Measurements from ENCODE around the gene CLCN4. TPM values are rescaled to one million over a fixed set of nuclear protein-coding genes. Genes with fewer than 3 reads are reported as not detected.

Gene CLCN4
- total RNA-seq, 2 donors from 2014 or later, result 0.33 to 1.6 TPM

- no peaks in the 10 kb centered on the region for H3K36me3 ChIP-seq (replicated peaks in 1 of 2; ENCODE audit: insufficient read depth in 1 of 2, low read depth in 2 of 2)
- H3K4me3 ChIP-seq, result no peak overlapping the region
- no peaks in the 10 kb centered on the region for H3K27me3 ChIP-seq
- no peak for ATAC-seq
- no peaks in the 10 kb centered on the region for H3K4me1 ChIP-seq
- DNase-seq, result no peak
- intact Hi-C loops (cut with DNase I), result no loop called here
- 63 to 90% methylated on average over 3 to 5 of the region's 5 CpGs for WGBS, 2 donors
- no peak overlapping the region for H3K27ac ChIP-seq
- no peaks in the 10 kb centered on the region for H3K9me3 ChIP-seq
- no peak for TF ChIP-seq CTCF (IDR thresholded peaks at IDR 0.05)
- TF ChIP-seq POLR2A (IDR thresholded peaks at IDR 0.05), result no peak
Observed at GRCh38 chrX:10242026-10242425, 85.3 kb downstream of the CLCN4 start.

- Histone ChIP-seq H3K9me3 (no peaks in the 10 kb centered on the region), H3K27ac (no peak overlapping the region), H3K4me3 (no peak overlapping the region), H3K36me3 (replicated peaks in 1 of 2; ENCODE audit: insufficient read depth in 1 of 2, low read depth in 2 of 2) (no peaks in the 10 kb centered on the region), H3K4me1 (no peaks in the 10 kb centered on the region), H3K27me3 (no peaks in the 10 kb centered on the region)
- 58 to 67% methylated on average over 4 of the region's 4 CpGs for WGBS, 2 donors
- no peak for ATAC-seq
- intact Hi-C loops (cut with DNase I), result no loop called here
- no peak for DNase-seq
- no peak for TF ChIP-seq POLR2A (IDR thresholded peaks at IDR 0.05)
- TF ChIP-seq CTCF (IDR thresholded peaks at IDR 0.05), result no peak
Observed at GRCh38 chrX:10243106-10243505, 86.3 kb downstream of the CLCN4 start.

- 45 to 70% methylated on average over 6 to 9 of the region's 9 CpGs for WGBS, 2 donors
- no peaks in the 10 kb centered on the region for H3K9me3 ChIP-seq
- no peak for DNase-seq
- ATAC-seq, result no peak
- no peak overlapping the region for H3K27ac ChIP-seq
- H3K4me1 ChIP-seq, result no peaks in the 10 kb centered on the region
- intact Hi-C loops (cut with DNase I), result no loop called here
- H3K4me3 ChIP-seq, result no peak overlapping the region
- TF ChIP-seq POLR2A (IDR thresholded peaks at IDR 0.05) (no peak), CTCF (IDR thresholded peaks at IDR 0.05) (no peak)
- no peaks in the 10 kb centered on the region for H3K36me3 ChIP-seq (replicated peaks in 1 of 2; ENCODE audit: insufficient read depth in 1 of 2, low read depth in 2 of 2)
- H3K27me3 ChIP-seq, result no peaks in the 10 kb centered on the region
Observed at GRCh38 chrX:10244915-10245622, 88.3 kb downstream of the CLCN4 start.

- DNase-seq, result no peak
- Histone ChIP-seq H3K4me1 (no peaks in the 10 kb centered on the region), H3K27me3 (no peaks in the 10 kb centered on the region), H3K27ac (no peak overlapping the region), H3K36me3 (replicated peaks in 1 of 2; ENCODE audit: insufficient read depth in 1 of 2, low read depth in 2 of 2) (no peaks in the 10 kb centered on the region), H3K9me3 (no peaks in the 10 kb centered on the region), H3K4me3 (no peak overlapping the region)
- intact Hi-C loops (cut with DNase I), result no loop called here
- ATAC-seq, result no peak
- 81 to 82% methylated on average over 4 of the region's 4 CpGs for WGBS, 2 donors
- no peak for TF ChIP-seq POLR2A (IDR thresholded peaks at IDR 0.05)
- no peak for TF ChIP-seq CTCF (IDR thresholded peaks at IDR 0.05)
Observed at GRCh38 chrX:10245886-10246285, 89.1 kb downstream of the CLCN4 start.

GRCh38 chrX:10246297-10246696 is 89.5 kb downstream of the CLCN4 start:
- WGBS, 2 donors, result 50 to 72% methylated on average over 4 of the region's 4 CpGs
- Histone ChIP-seq H3K4me1 (no peaks in the 10 kb centered on the region), H3K36me3 (replicated peaks in 1 of 2; ENCODE audit: insufficient read depth in 1 of 2, low read depth in 2 of 2) (no peaks in the 10 kb centered on the region), H3K4me3 (no peak overlapping the region), H3K9me3 (no peaks in the 10 kb centered on the region), H3K27me3 (no peaks in the 10 kb centered on the region), H3K27ac (no peak overlapping the region)
- no peak for DNase-seq
- intact Hi-C loops (cut with DNase I), result no loop called here
- no peak for ATAC-seq
- TF ChIP-seq POLR2A (IDR thresholded peaks at IDR 0.05) (no peak), CTCF (IDR thresholded peaks at IDR 0.05) (no peak)
